Panc1 (cell line): ENCODE data around the gene ARHGAP44. TPM values are rescaled to one million over a fixed set of nuclear protein-coding genes. Genes with fewer than 3 reads are reported as not detected.

Experiments
- ATAC-seq: fragments of 200-7000 bp; cut with Tn5 transposase; 2 replicates; pipeline ENCODE4 v1.9.1; 2020; ENCODE audit warnings: mild to moderate bottlenecking, moderate library complexity
- BruUV-seq: library from RNA; stranded (reverse); fragments of 400-500 nt; replicated peaks from 2 replicates; lab custom pipeline; 2021; lab: Mats Ljungman, UMichigan
- CTCF ChIA-PET: fragments of 300-600 bp; sonication (Branson Sonifier 250); formaldehyde crosslinking; loops from one replicate; lab custom pipeline; 2022; ENCODE audit warnings: antibody characterized with exemption; lab: Charles Lee
- POLR2A ChIA-PET: fragments of 300-600 bp; sonication (Branson Sonifier 250); formaldehyde crosslinking; loops from one replicate; lab custom pipeline; 2022; ENCODE audit warnings: antibody characterized with exemption; lab: Charles Lee
- DNase-seq: peaks from one replicate; pipeline ENCODE4 v3.0.0-alpha.2; 2010; ENCODE audit warnings: low read depth, low spot score
- H3K27ac ChIP-seq: 2 replicates; pipeline ENCODE4 v1.5.1; 2011; ENCODE audit warnings: mild to moderate bottlenecking, low read length, inconsistent platforms
- H3K27me3 ChIP-seq: fragments of 200-500 bp; sonication (Bioruptor generic); 2 replicates; pipeline ENCODE4 v1.6.0; 2014; ENCODE audit warnings: low read length, inconsistent platforms; ENCODE audit not compliant: control insufficient read depth, insufficient read depth
- H3K36me3 ChIP-seq: fragments of 200-500 bp; sonication (Bioruptor generic); 2 replicates; pipeline ENCODE4 v1.5.1; 2014; ENCODE audit warnings: inconsistent platforms, mild to moderate bottlenecking, low read length, moderate library complexity; ENCODE audit not compliant: control insufficient read depth, insufficient read depth
- H3K4me1 ChIP-seq: 2 replicates; pipeline ENCODE4 v1.5.1; 2011; ENCODE audit warnings: inconsistent platforms, mild to moderate bottlenecking, low read length, moderate library complexity; ENCODE audit not compliant: control insufficient read depth, insufficient read depth
- H3K4me3 ChIP-seq, 2 experiments: 2 replicates each; pipeline ENCODE4 v1.5.1; 2011 to 2012; ENCODE audit warnings: low read depth in 2 of 2, low read length in 2 of 2, mild to moderate bottlenecking in 2 of 2, inconsistent platforms in 1 of 2, moderate library complexity in 1 of 2
- H3K9me3 ChIP-seq: fragments of 200-500 bp; sonication (Bioruptor generic); 2 replicates; pipeline ENCODE4 v1.5.1; 2014; ENCODE audit warnings: low read depth, mild to moderate bottlenecking, inconsistent platforms, low read length, moderate library complexity; ENCODE audit not compliant: control insufficient read depth, insufficient read depth
- POLR2AphosphoS5 ChIP-seq: IDR thresholded peaks from 2 replicates; pipeline ENCODE4 v1.6.1; 2012; ENCODE audit warnings: mild to moderate bottlenecking, low read depth, low read length, moderate library complexity
- SIN3A ChIP-seq: IDR thresholded peaks from 2 replicates; pipeline ENCODE4 v1.6.1; 2012; ENCODE audit warnings: low read depth, mild to moderate bottlenecking, low read length, moderate library complexity, borderline replicate concordance; ENCODE audit not compliant: insufficient read depth
- TCF7L2 ChIP-seq: IDR thresholded peaks from 2 replicates; pipeline ENCODE4 v1.6.1; 2011; ENCODE audit warnings: mild to moderate bottlenecking, low read depth, low read length, inconsistent platforms
- in situ Hi-C: cut with HindIII; loops from 2 replicates; pipeline ENCODE4 v1.10.0; 2016; ENCODE audit warnings: low sequenced_read_pairs, low pct_unique_long_range_greater_than_20kb
- intact Hi-C: fragments of 100-400 bp; cut with micrococcal nuclease; formaldehyde crosslinking; loops from one replicate; pipeline ENCODE4 v1.10.0; 2022; ENCODE audit not compliant: unreplicated experiment
- total RNA-seq: library from RNA; stranded (reverse); gene quantifications from one replicate; pipeline ENCODE4 v1.2.1, GENCODE V29; 2021; ENCODE audit not compliant: unreplicated experiment
- TF ChIP-seq, protein P1 (sequence below), 2 experiments: IDR thresholded peaks; 2 replicates each; pipeline ENCODE4 v1.6.1; 2011 to 2012; ENCODE audit warnings: low read depth in 2 of 2, control low read depth in 1 of 2, low read length in 1 of 2, mild to moderate bottlenecking in 1 of 2, moderate library complexity in 1 of 2; ENCODE audit not compliant: insufficient read depth in 1 of 2
- TF ChIP-seq, protein P2 (sequence below): fragments of 450-650 bp; IDR thresholded peaks from 2 replicates; pipeline ENCODE4 v1.5.1; 2017; ENCODE audit warnings: mild to moderate bottlenecking

Gene ARHGAP44
- total RNA-seq, 1 experiment from 2014 or later, result 0.80 TPM

DNA sequence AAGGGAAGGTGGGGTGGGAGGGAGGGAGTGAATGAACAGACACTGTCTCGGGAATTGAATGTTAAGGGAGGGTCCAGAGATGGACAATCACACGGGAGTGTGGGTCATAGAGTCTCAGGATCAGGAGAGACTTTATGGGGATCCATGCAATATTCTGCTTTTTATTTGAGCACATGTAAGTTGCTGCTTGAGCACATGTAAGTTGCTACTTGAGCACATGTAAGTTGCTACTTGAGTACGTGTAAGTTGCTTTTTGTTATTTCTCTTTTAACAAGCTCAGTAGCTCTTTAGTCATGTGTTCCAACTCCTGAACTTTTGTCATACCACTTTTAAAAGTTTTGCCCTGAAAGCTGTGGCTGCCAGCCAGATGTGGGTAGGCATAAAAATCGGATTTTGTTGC, 110.3 kb downstream of the ARHGAP44 start:
- no peaks in the 10 kb centered on the region for H3K4me1 ChIP-seq
- no peak overlapping the region for H3K4me3 ChIP-seq
- ChIA-PET CTCF (no interaction called here), POLR2A (no interaction called here)
- no peaks in the 10 kb centered on the region for H3K9me3 ChIP-seq
- TF ChIP-seq POLR2AphosphoS5, result no peak
- no peak for TF ChIP-seq SIN3A
- TF ChIP-seq, protein P1, sequence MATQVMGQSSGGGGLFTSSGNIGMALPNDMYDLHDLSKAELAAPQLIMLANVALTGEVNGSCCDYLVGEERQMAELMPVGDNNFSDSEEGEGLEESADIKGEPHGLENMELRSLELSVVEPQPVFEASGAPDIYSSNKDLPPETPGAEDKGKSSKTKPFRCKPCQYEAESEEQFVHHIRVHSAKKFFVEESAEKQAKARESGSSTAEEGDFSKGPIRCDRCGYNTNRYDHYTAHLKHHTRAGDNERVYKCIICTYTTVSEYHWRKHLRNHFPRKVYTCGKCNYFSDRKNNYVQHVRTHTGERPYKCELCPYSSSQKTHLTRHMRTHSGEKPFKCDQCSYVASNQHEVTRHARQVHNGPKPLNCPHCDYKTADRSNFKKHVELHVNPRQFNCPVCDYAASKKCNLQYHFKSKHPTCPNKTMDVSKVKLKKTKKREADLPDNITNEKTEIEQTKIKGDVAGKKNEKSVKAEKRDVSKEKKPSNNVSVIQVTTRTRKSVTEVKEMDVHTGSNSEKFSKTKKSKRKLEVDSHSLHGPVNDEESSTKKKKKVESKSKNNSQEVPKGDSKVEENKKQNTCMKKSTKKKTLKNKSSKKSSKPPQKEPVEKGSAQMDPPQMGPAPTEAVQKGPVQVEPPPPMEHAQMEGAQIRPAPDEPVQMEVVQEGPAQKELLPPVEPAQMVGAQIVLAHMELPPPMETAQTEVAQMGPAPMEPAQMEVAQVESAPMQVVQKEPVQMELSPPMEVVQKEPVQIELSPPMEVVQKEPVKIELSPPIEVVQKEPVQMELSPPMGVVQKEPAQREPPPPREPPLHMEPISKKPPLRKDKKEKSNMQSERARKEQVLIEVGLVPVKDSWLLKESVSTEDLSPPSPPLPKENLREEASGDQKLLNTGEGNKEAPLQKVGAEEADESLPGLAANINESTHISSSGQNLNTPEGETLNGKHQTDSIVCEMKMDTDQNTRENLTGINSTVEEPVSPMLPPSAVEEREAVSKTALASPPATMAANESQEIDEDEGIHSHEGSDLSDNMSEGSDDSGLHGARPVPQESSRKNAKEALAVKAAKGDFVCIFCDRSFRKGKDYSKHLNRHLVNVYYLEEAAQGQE (IDR thresholded peaks at IDR 0.05; ENCODE audit: insufficient read depth in 1 of 2, low read depth in 2 of 2, low read length in 1 of 2), result no peak
- TF ChIP-seq, protein P2, sequence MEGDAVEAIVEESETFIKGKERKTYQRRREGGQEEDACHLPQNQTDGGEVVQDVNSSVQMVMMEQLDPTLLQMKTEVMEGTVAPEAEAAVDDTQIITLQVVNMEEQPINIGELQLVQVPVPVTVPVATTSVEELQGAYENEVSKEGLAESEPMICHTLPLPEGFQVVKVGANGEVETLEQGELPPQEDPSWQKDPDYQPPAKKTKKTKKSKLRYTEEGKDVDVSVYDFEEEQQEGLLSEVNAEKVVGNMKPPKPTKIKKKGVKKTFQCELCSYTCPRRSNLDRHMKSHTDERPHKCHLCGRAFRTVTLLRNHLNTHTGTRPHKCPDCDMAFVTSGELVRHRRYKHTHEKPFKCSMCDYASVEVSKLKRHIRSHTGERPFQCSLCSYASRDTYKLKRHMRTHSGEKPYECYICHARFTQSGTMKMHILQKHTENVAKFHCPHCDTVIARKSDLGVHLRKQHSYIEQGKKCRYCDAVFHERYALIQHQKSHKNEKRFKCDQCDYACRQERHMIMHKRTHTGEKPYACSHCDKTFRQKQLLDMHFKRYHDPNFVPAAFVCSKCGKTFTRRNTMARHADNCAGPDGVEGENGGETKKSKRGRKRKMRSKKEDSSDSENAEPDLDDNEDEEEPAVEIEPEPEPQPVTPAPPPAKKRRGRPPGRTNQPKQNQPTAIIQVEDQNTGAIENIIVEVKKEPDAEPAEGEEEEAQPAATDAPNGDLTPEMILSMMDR, result no peak
- no peak for TF ChIP-seq TCF7L2
- H3K36me3 ChIP-seq, result no peaks in the 10 kb centered on the region
- ATAC-seq (no peak), DNase-seq (no peak)
- no TSS peak for BruUV-seq
- intact Hi-C loops (no loop called here), in situ Hi-C loops (no loop called here)
- H3K27ac ChIP-seq, result no peak overlapping the region
- H3K27me3 ChIP-seq, result no peaks in the 10 kb centered on the region

DNA sequence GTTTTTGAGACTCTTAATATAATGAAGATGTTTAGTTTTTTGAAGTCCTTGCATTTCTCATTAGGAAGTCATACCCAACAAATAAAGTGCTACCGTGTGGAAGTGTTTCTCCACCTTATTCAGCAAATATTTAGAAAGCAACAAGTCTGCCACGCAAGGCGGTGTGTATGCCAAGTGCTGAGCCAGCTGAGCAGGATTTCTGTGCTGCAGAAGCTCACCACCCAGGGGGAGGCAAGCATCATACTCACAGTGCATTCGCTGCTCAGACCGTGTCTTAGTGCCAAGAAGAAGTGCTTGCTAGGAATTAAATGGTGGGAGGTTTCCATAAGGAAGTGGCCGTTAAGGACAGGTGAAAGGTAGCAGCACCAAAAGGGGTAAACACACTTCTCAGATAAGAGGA, 111.2 kb downstream of the ARHGAP44 start:
- Histone ChIP-seq H3K4me1 (no peaks in the 10 kb centered on the region), H3K27me3 (no peaks in the 10 kb centered on the region), H3K36me3 (no peaks in the 10 kb centered on the region), H3K9me3 (no peaks in the 10 kb centered on the region), H3K27ac (no peak overlapping the region), H3K4me3 (no peak overlapping the region)
- no peak for DNase-seq
- intact Hi-C loops, result no loop called here
- ATAC-seq, result no peak
- ChIA-PET CTCF (no interaction called here), POLR2A (no interaction called here)
- in situ Hi-C loops, result no loop called here
- BruUV-seq, result no TSS peak
- TF ChIP-seq, protein P1 (IDR thresholded peaks at IDR 0.05; ENCODE audit: insufficient read depth in 1 of 2, low read depth in 2 of 2, low read length in 1 of 2), result no peak
- TF ChIP-seq TCF7L2 (no peak), SIN3A (no peak), POLR2AphosphoS5 (no peak)
- TF ChIP-seq, protein P2, result no peak
